ENCODE measurements around the gene PPM1D.

- no peak for TF ChIP-seq POLR2A (IDR thresholded peaks at IDR 0.05)
- TF ChIP-seq CTCF (IDR thresholded peaks at IDR 0.05 in 8 of 11, conservative IDR thresholded peaks at IDR 0.05 in 3 of 11), result no peak
These were observed 104.2 kb downstream of the PPM1D start for GRCh38 chr17:60704170-60704569.
